IPS-20b (cell line): ENCODE results near the gene ALG14.
"Not testable (repeated sequence)": the region's sequence is repeated elsewhere in the genome, so short reads cannot be mapped to it uniquely, and the experiment has no call there.

Source experiments
- H3K27ac ChIP-seq: one replicate; pipeline ENCODE4 v1.5.1; 2013; ENCODE audit warnings: low read length
- H3K27me3 ChIP-seq: 2 replicates; pipeline ENCODE4 v1.6.1; 2013; ENCODE audit warnings: mild to moderate bottlenecking, low read length, inconsistent platforms; ENCODE audit not compliant: insufficient read depth
- H3K36me3 ChIP-seq: 2 replicates; pipeline ENCODE4 v1.6.1; 2013; ENCODE audit warnings: low read depth, mild to moderate bottlenecking, inconsistent platforms, low read length, moderate library complexity; ENCODE audit not compliant: insufficient read depth
- H3K4me1 ChIP-seq: 2 replicates; pipeline ENCODE4 v1.6.1; 2013; ENCODE audit warnings: mild to moderate bottlenecking, control low read depth, inconsistent platforms, low read length, moderate library complexity; ENCODE audit not compliant: insufficient read depth
- H3K4me3 ChIP-seq: 2 replicates; pipeline ENCODE4 v1.5.1; 2013; ENCODE audit warnings: mild to moderate bottlenecking, low read length, inconsistent platforms
- H3K9ac ChIP-seq: 2 replicates; pipeline ENCODE4 v1.6.1; 2013; ENCODE audit warnings: low read depth, mild to moderate bottlenecking, inconsistent platforms, low read length, moderate library complexity
- H3K9me3 ChIP-seq: 2 replicates; pipeline ENCODE4 v1.6.1; 2013; ENCODE audit warnings: mild to moderate bottlenecking, low read depth, low read length, inconsistent platforms; ENCODE audit not compliant: insufficient read depth

Gene ALG14

DNA sequence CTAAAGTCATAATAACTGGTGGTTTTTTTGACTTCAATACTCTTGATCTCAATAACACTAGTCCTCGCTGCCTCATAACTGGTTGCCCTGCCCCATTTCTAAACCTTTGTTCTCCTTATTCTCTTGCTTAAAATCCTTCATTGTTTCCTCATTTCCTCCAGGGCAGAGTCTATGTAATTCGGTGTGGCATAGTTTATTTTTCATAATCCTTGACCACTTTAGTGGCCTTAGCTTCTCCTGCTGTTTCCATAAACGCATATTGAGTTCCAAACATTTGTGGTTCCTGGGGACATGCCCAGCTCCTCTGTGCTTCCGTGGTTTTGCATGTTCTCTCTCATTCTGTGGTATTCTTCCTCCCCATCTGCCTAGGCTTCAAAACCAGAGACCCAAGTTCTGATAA is 25.4 kb upstream of the ALG14 start:
- H3K9ac ChIP-seq: no peak overlapping the region
- no peaks in the 10 kb centered on the region for H3K36me3 ChIP-seq
- H3K27me3 ChIP-seq: no peaks in the 10 kb centered on the region
- no peak overlapping the region for H3K27ac ChIP-seq
- no peak overlapping the region for H3K4me3 ChIP-seq
- H3K4me1 ChIP-seq: no peaks in the 10 kb centered on the region
- H3K9me3 ChIP-seq: no peaks in the 10 kb centered on the region

DNA sequence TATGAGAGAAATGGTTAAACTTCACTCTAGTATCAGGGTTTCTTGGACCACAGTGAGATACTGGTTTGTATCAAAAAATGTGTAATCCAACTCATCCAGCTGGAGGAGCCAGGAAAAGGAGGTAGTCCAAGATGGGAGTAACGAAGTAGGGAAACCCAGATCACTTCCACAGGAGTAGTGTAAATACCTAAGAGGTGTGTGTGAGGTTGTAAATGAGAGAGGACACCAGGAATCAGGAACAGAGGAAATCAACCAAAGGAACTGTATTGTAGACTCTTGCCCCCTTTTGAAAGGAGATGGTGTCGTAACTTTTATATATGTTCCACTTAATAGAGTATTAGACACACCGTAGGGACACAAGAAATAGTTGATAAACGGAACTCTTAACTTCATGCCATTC is 24.7 kb upstream of the ALG14 start:
- Histone ChIP-seq H3K9me3 (no peaks in the 10 kb centered on the region), H3K27ac (no peak overlapping the region), H3K4me3 (no peak overlapping the region), H3K9ac (no peak overlapping the region), H3K27me3 (no peaks in the 10 kb centered on the region), H3K36me3 (no peaks in the 10 kb centered on the region), H3K4me1 (no peaks in the 10 kb centered on the region)

DNA sequence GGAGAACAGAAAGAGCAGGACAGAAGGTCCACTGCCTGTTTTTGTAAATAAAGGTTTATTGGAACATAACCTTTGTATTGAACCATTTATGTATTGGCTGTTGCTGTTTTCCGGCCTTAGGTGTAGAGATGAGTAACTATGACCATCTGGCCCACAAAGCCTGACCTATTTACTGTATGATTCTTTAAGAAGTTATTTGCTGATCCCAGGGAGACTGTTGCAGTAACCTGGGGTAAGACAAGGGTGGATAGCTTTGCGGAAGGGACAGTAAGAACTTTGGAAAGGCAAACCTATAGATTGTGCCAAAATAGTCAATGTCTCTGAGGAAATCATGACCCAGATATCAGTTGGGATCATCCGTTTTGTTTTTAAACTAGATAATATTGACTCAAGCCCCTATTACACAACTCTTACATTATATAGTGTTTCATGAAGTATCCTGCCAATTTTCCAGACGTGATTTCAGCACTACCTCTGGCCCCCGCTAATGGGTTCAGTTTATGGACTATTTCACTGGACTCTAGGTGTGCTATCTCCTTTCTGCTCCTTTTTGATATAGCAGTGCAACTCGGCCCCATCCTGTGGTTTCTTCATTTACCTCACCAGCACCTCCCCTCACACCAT is 23.6 kb upstream of the ALG14 start:
- H3K9ac ChIP-seq: no peak overlapping the region
- no peaks in the 10 kb centered on the region for H3K36me3 ChIP-seq
- H3K27ac ChIP-seq: no peak overlapping the region
- H3K27me3 ChIP-seq: no peaks in the 10 kb centered on the region
- no peaks in the 10 kb centered on the region for H3K4me1 ChIP-seq
- H3K4me3 ChIP-seq: no peak overlapping the region
- H3K9me3 ChIP-seq: no peaks in the 10 kb centered on the region

DNA sequence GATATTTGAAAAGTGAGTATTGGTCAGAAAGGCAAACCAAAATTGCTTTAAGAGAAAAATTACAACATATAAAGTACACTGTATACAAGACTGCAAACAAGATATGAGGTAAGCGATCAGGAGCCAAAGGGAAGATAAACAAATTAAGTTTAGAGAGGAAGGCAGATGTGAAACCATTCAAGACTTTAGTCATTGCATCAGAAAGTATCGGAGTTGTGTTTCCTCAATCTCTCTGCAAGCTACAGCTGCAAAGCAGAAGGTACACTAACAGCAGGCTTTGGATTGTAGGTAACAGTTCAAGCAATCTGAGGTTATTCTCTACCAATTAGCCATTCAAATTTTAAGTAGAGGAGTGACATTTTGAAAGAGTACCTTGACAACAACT is 23.1 kb upstream of the ALG14 start:
- Histone ChIP-seq H3K9ac (no peak overlapping the region), H3K36me3 (no peaks in the 10 kb centered on the region), H3K27ac (no peak overlapping the region), H3K4me1 (no peaks in the 10 kb centered on the region), H3K9me3 (no peaks in the 10 kb centered on the region), H3K27me3 (no peaks in the 10 kb centered on the region), H3K4me3 (no peak overlapping the region)

DNA sequence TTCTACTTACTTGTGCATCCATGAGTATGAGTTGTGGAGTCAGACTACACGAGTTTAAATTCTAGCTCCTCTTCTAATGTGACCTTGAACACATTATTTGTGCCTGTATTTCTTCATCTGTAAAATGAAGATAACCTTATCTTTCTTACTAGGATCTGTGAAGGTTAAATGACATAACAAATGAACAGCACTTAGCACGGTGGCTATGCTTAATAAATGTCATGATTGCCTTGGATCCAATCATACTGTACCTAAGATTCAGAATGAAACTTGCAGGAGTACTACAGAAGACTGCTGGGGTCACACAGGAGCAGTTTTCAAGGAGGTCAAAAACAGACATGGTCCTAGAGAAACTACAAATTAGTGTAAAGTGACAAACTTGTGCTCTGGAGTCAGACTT is 22.2 kb upstream of the ALG14 start:
- no peak overlapping the region for H3K4me3 ChIP-seq
- no peak overlapping the region for H3K27ac ChIP-seq
- H3K36me3 ChIP-seq: no peaks in the 10 kb centered on the region
- H3K9ac ChIP-seq: no peak overlapping the region
- H3K27me3 ChIP-seq: no peaks in the 10 kb centered on the region
- H3K9me3 ChIP-seq: no peaks in the 10 kb centered on the region
- no peaks in the 10 kb centered on the region for H3K4me1 ChIP-seq

DNA sequence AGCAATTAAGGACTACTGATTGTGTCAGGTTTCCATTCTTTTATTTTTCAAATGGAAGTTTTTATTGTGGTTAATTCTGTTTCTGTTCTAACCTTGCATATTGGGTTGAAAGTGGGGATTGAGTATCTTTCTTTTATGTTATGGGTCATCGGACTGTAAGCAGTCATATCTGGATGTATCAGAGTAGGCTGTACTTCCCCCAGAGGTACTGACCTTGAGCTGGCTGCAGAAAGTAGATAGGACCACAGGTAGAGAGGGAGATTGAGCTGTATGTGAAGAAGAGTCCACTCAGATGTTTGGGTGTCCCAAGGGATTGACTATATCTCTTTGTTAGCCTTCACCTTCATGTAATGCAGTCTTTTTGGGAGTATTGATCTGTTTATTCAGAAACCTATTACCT is 20.5 kb upstream of the ALG14 start:
- H3K36me3 ChIP-seq: no peaks in the 10 kb centered on the region
- no peak overlapping the region for H3K9ac ChIP-seq
- H3K27me3 ChIP-seq: no peaks in the 10 kb centered on the region
- no peak overlapping the region for H3K27ac ChIP-seq
- H3K4me1 ChIP-seq: no peaks in the 10 kb centered on the region
- no peak overlapping the region for H3K4me3 ChIP-seq
- no peaks in the 10 kb centered on the region for H3K9me3 ChIP-seq

DNA sequence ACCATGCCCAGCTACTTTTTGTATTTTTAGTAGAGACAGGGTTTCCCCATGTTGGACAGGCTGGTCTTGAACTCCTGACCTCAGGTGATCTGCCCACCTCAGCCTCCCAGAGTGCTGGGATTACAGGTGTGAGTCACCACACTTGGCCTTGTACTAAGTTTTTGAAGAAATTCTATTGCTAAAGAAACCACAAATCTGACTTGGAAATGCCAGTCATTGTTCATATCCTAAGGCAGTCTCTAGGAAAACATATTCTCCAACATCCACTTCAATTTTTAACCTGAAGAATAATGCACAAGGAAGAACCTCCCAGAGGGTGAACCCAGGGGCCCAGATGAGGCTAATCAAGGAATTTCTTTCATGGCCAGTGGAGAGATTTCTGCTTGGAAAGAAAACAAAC is 20.1 kb upstream of the ALG14 start:
- H3K9ac ChIP-seq, H3K27me3 ChIP-seq, H3K27ac ChIP-seq, H3K9me3 ChIP-seq, H3K4me1 ChIP-seq, H3K4me3 ChIP-seq, H3K36me3 ChIP-seq: not testable (repeated sequence)

DNA sequence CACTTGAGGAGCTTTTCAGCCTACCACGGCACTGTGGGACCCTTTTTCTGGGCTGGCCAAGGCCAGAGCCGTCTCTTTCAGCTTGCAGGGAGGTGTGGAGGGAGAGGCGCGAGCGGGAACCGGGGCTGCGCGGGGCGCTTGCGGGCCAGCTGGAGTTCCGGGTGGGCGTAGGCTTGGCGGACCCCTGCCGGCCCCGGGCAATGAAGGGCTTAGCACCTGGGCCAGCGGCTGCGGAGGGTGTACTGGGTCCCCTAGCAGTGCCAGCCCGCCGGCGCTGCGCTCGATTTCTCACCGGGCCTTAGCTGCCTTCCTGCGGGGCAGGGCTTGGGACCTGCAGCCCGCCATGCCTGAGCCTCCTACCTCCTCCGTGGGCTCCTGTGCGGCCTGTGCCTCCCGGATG is 18.5 kb upstream of the ALG14 start:
- H3K36me3 ChIP-seq, H3K9ac ChIP-seq, H3K27me3 ChIP-seq, H3K4me3 ChIP-seq, H3K9me3 ChIP-seq, H3K27ac ChIP-seq, H3K4me1 ChIP-seq: not testable (repeated sequence)

DNA sequence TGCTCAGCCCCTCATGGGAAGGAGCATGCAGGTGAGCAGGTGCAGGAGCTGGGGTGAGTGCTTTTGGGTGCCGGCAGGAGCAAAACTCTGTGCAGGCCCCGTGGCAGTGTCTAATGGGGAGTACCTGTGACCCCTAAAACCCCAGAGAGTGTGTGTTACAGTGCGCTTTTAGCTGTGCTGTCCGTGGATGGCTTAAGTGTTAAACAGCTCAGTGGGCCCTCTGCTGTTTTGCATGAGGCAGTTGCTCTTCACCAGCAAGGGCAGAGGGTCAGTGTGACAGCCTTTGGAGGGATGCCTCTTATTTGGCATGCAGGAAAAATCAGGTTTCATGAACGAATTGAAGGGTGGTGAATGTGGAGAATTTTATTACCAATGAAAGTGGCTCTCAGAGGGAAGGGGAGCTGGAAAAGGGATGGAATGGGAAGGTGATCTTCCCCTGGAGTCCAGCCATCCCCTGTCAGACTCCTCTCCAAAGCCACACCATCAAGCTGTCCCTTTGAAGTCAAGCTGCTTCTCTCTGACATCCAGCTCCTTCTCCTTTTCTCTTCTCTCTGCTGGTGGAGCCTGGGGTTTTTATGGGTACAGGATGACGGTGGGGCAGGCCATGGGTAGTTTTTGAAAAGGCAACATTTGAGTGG is 17.0 kb upstream of the ALG14 start:
- Histone ChIP-seq H3K9me3 (no peaks in the 10 kb centered on the region), H3K27ac (no peak overlapping the region), H3K9ac (no peak overlapping the region)

DNA sequence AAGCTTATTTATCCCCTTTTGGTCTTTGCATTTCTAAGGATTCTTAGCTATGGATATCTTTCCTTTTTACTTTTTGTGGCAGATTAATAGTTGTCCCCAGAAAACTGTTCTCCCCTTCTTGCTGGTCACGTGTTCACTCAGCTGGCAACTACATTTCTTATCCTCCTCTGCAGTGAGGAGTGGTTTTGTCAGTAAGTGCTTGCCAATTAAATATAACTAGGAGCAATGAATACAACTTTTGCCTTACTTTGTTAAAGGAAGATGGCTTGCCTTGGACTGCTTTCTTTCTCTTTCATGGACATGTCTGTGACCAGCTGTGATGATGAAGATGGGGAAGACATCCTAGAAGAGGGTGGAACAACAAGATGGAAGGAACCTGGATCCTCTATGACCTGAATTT is 15.6 kb upstream of the ALG14 start:
- Histone ChIP-seq H3K27ac (no peak overlapping the region), H3K9me3 (no peaks in the 10 kb centered on the region), H3K4me3 (no peak overlapping the region), H3K4me1 (peaks cover 14% of the 10 kb centered on the region), H3K9ac (no peak overlapping the region), H3K27me3 (no peaks in the 10 kb centered on the region), H3K36me3 (no peaks in the 10 kb centered on the region)

More for the DNA sequence above, 17.0 kb upstream of the ALG14 start:
- Histone ChIP-seq H3K27me3 (no peaks in the 10 kb centered on the region), H3K4me1 (peaks cover 11% of the 10 kb centered on the region), H3K4me3 (no peak overlapping the region), H3K36me3 (no peaks in the 10 kb centered on the region)

DNA sequence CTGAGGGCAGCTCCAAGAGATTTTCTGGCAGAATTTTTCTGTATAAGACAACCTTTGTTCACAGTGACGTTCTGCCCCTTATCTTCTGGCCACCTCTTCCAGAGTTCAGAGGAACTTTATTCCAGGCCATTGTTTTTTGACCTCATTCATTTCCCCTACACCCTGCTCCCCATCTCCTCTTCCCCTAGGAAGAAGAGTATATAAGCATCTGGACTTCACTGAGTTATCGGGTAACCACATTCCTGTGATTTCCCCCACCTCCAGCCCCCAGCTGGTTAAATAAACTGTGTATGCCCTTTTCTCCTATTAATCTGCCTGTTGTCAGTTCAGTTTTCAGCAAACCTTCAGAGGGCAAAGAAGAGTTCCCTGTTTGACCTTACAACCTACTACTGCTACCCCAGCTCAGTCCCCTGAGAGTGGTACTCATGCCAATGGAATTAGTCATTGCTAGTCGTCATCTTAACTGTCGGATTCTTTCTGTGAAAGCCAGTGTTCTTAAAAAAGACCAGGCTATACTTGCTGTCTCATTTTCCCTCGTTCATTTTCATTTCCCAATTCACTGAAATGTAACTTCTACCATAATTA is 14.3 kb upstream of the ALG14 start:
- Histone ChIP-seq H3K9me3 (no peaks in the 10 kb centered on the region), H3K27ac (no peak overlapping the region), H3K9ac (no peak overlapping the region), H3K36me3 (no peaks in the 10 kb centered on the region), H3K4me3 (no peak overlapping the region), H3K4me1 (peaks cover 14% of the 10 kb centered on the region), H3K27me3 (no peaks in the 10 kb centered on the region)

DNA sequence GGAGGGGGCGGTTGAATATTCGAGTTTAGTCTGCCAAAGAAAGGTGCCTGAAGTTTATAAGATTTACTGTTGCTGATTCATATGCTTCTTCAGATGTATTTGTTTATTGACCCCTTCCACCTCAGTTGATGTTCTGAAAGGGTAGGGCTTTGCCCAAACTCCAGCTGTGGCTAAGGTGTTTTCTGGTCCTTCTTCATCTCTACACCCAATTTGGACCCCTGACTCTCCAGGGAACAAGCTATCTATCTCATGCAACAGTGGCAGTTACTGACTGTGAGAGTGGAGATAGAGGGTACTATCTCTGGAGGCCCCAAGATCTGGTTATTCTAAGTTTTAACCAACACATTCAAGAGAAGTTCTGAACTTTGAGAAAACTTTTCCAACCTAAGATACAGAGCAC is 12.6 kb upstream of the ALG14 start:
- no peak overlapping the region for H3K4me3 ChIP-seq
- no peak overlapping the region for H3K9ac ChIP-seq

More for the DNA sequence above, 12.6 kb upstream of the ALG14 start:
- no peaks in the 10 kb centered on the region for H3K9me3 ChIP-seq
- H3K27me3 ChIP-seq: no peaks in the 10 kb centered on the region
- H3K36me3 ChIP-seq: no peaks in the 10 kb centered on the region
- no peak overlapping the region for H3K27ac ChIP-seq
- peaks cover 14% of the 10 kb centered on the region for H3K4me1 ChIP-seq
